GM12872 (cell line): ENCODE results near the gene CHERP.
A peak's percentile ranks its signal among the peaks of the same experiment; 100 is the strongest.

Source experiments
- TF ChIP-seq, protein P1 (sequence below): IDR thresholded peaks from 3 replicates; pipeline ENCODE4 v1.5.1; 2011; ENCODE audit warnings: low read depth, mild to moderate bottlenecking, low read length, moderate library complexity; ENCODE audit not compliant: insufficient read depth

The CHERP gene

GRCh38 chr19:16518483-16519229, 23.6 kb downstream of the CHERP start:
- TF ChIP-seq, protein P1, sequence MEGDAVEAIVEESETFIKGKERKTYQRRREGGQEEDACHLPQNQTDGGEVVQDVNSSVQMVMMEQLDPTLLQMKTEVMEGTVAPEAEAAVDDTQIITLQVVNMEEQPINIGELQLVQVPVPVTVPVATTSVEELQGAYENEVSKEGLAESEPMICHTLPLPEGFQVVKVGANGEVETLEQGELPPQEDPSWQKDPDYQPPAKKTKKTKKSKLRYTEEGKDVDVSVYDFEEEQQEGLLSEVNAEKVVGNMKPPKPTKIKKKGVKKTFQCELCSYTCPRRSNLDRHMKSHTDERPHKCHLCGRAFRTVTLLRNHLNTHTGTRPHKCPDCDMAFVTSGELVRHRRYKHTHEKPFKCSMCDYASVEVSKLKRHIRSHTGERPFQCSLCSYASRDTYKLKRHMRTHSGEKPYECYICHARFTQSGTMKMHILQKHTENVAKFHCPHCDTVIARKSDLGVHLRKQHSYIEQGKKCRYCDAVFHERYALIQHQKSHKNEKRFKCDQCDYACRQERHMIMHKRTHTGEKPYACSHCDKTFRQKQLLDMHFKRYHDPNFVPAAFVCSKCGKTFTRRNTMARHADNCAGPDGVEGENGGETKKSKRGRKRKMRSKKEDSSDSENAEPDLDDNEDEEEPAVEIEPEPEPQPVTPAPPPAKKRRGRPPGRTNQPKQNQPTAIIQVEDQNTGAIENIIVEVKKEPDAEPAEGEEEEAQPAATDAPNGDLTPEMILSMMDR: 0 out of 3 replicates have a peak, but pooled peaks have one; percentile 11

DNA sequence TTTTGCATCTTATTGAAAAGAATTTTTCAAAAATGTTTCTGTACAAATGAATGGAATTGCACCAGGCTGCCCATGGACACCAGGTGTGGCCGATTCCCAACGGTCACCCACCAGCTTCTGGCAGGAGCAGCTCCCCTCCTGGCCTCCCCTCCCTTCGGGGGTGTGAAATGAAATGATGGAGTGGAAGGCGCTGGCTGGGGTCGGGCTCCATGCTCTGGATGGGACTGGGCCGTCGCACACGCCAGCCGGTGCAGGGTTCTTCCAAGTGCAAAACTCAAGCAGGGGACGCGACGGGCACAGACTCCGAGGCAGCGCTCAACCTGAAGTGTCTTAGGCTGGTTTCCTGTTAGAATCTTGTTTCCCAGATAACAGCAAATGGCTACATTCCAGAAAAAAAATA, 24.2 kb downstream of the CHERP start:
- TF ChIP-seq, protein P1: no peak

GRCh38 chr19:16516923-16517610, 25.2 kb downstream of the CHERP start:
- TF ChIP-seq, protein P1: no peak

DNA sequence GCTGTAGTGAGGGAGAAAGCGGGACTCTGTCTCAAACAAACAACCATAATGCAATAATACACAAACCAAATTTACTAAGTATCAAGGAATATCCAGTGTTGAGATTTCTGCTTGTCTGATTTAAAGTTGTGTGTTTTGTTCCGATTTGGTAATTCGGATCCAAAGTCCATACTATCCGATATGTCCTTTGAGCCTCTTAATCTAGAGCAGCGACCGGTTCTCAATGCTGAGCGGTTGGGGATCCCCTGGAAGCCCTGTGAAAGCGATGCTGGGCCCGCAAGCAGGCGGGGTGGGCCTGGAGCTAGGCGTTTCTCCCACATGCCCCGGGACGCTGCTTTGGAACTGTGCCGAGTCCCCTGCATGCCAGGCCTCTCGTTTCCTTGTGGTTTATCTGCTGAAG, 25.9 kb downstream of the CHERP start:
- TF ChIP-seq, protein P1: no peak

GRCh38 chr19:16514383-16515019, 27.7 kb downstream of the CHERP start:
- TF ChIP-seq, protein P1: 0 out of 3 replicates have a peak, but pooled peaks have one; percentile 13

GRCh38 chr19:16509141-16510061, 32.8 kb downstream of the CHERP start:
- TF ChIP-seq, protein P1: no peak
